GM21515 (cell line): Measurements from ENCODE around the gene LRRC75B.
"Not testable (repeated sequence)": the region's sequence is repeated elsewhere in the genome, so short reads cannot be mapped to it uniquely, and the experiment has no call there.

Experiments used
- ATAC-seq: cut with Tn5 transposase; IDR thresholded peaks from one replicate; pipeline ENCODE4 v1.9.1; 2021; ENCODE audit not compliant: unreplicated experiment

The LRRC75B gene, protein sequence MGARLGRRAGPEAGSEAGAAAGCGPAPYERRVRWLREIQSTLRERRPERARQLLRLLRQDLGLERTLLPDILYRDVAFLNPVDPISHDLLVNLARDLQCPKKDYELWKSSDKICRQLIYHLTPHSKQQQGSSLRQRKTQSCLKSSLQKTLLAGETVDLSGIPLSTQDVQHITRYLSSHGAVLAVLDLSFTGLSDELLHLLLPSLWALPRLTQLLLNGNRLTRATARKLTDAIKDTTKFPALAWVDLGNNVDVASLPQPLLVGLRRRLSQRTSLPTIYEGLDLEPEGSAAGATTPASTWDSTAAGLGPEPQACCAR

DNA sequence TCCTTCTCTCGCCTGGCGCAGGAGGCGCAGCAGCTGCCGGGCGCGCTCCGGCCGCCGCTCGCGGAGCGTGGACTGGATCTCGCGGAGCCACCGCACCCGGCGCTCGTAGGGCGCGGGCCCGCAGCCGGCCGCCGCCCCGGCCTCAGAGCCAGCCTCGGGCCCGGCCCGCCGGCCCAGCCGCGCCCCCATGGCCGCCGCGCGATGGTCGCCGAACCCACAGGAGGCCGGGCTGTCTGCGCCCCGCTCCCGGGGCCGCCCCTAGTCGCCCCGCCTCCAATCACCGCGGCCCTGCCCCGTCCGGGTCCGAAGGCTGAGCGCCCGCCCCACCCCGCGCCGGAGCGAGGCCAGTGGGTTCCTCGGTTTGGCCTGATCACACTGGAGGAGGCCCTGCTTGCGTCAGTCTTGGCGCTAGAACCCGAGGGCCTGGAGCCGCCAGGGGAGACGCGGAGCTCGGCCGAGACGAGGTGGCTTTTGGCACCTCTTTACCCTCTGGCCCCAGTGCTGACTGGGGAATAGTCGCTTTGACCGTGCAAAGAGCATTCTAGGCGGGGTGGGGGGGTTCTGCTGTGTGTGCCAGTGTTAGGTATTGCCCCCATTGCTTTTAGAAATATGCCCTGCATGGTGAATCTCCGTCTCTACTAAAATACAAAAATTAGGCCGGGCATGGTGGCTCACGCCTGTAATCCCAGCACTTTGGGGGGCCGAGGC lies at the start of gene LRRC75B:
Gene LRRC75B (minus strand): TSS at position 223 of the 708 bp plus-strand sequence. CDS start 34 bp downstream, at position 189.
- ATAC-seq: peak; percentile 63

DNA sequence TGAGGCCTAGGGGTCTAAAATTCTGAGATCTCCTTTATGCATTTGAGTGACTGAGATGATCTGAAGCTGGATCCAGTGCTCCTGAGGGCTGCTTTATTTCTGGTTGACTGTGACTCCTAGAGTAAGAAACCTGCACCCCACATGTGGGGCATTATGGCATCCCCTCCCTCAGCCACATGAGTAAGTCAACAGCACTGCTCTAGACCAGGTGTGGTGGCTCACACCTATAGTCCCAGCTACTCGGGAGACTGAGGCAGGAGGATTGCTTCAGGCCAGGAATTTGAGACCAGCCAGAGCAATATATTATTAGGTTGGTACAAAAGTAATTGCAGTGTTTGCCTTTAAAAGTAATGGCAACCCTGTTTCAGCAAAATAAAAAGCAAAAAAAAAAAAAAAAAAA lies 49.4 kb upstream of the LRRC75B start:
- ATAC-seq: not testable (repeated sequence)

DNA sequence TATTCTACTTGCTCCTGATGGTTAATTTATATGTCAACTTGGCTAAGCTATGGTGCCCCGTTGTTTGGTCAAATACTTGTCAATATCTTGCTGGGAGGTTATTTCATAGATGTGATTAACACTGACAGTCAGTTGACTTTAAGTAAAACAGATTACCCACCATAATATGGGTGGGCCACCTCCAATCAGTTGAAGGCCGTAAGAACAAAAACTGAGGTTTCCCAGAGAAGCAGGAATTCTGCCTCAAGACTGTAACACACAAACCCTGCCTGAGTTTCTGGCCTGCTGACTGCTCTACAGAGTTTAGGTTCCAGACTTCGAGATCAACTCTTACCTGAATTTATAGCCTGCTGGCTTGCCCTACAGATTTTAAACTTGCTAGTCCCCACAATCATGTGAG lies 43.6 kb upstream of the LRRC75B start:
- not testable (repeated sequence) for ATAC-seq

DNA sequence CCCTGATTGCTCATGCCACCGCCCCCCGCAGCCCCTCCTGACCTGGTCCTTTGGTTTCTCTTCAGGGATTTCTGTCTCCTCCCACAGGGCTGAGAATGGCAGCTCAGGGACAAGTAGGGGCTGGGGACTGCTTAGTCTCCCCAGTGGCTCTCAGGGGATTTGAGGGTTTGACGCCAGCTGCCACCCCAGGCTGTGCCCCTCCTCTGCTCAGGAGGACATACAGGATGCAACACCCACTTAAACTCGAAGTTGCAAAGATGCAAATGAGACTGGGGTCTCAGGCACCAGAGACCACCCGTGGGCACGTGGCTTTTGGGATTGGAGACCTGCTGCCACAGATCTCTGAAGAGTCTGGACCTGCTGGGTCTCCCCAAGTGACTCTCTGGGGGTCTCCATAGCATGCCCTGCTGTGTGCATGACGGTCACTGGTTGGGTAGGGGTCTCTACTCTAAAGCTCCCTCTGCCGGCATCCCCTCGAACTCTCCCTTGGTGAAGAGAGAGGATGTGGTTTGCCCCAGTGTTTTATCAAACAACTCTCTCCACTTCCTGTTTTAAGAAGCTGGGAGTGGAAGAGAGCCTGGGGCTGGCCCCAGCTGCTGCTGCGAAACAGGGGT lies 42.0 kb upstream of the LRRC75B start:
- not testable (repeated sequence) for ATAC-seq

DNA sequence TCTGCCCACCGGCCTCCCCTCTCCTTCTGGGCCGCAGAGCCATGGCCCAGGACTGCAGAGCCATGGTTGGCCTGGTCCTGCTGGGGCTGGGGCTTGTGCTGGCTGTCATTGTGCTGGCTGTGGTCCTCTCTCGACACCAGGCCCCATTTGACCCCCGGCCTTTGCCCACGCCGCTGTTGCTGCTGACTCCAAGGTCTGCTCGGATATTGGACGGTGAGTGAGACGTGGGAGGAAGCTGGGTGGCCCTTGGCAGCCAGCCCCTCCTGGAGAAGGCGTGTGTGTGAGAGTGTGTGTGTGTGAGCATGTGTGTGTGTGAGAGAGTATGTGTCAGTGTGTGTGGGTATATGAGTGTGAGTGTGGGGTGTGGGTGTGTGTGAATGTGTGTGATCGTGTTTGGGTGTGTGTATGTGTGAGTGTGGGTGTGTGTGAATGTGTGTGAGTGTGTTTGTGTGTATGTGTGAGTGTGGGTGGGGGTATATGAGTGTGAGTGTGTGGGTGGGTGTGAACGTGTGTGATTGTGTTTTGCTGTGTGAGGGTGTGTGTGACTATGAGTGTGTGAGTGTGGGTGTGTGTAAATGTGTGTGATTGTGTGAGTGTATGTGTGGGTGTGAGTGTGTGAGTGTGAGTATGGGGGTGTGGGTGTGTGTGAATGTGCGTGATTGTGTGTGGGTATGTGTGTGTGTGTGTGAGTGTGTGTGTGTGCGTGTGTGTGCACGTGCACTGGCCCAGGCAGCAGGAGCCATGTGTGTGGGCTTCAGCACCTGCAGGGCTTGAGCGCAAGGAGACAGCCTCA lies 40.6 kb upstream of the LRRC75B start:
- not testable (repeated sequence) for ATAC-seq

DNA sequence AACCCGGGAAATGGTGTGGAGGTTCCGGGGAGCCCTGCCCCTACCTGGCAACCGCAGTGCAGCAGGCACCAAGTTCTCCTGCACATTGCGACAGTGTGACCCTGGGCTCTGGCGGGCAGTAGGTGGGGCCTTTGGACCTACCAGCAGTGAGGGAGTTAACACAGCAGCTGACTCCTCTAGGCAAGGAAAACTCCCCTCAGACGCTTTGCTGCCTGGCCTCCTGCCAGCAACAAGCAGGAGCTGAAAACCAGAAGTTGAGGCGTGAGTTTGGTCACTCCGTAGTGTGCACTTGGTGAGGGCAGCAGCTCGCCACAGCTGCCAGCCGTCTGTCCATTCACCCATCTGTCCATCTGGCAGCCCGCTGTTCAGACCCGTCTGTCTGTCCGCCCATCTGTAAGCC lies 39.8 kb upstream of the LRRC75B start:
- not testable (repeated sequence) for ATAC-seq

DNA sequence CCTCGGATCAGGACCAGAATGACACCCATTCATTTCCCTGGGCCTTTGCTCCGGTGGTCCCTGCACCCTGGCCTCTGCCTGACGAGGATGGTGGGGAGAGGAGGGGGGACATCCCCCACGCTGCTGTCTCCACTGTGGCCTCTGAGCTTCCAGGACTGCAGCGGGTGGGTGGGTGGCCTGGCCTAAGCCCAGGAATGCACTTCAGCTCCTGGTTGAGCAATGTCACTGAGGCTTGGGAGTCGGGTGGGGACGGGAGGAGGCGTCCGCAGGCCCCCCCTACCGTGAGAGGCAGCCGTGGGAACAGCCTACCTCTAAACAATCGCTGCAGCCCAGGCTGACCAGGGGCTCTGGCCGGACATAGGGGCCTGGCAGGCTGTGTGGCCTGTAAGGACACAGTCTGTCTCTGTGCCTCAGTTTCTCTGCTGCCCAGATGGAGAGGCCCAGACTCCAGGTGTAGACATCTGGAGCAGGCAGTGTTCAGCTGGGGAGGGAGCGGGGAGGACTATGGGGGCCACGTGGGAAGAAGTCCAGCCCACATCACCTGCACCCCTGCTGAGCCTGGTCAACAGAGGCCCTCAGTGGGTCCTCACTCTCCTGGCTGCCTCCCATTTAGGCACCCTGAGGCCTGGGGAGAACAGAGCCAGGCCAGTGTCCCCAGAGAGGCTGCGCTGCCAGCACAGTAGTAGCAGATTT lies 38.7 kb upstream of the LRRC75B start:
- not testable (repeated sequence) for ATAC-seq

DNA sequence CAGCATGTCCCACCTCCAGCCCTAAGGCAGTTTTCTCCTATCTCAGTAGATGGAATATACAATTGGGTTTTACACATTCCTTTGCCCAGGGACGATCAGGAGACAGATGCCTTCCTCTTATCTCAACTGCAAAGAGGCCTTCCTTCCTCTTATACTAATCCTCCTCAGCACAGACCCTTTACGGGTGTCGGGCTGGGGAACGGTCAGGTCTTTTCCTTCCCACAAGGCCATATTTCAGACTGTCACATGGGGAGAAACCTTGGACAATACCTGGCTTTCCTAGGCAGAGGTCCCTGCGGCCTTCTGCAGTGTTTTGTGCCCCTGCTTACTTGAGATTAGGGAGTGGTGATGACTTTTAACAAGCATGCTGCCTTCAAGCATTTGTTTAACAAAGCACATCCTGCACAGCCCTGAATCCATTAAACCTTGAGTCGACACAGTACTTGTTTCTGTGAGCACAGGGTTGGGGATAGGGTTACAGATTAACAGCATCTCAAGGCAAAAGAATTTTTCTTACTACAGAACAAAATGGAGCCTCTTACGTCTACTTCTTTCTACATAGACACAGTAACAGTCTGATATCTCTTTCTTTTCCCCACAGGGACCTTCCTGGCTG lies 38.0 kb upstream of the LRRC75B start:
- ATAC-seq: not testable (repeated sequence)

DNA sequence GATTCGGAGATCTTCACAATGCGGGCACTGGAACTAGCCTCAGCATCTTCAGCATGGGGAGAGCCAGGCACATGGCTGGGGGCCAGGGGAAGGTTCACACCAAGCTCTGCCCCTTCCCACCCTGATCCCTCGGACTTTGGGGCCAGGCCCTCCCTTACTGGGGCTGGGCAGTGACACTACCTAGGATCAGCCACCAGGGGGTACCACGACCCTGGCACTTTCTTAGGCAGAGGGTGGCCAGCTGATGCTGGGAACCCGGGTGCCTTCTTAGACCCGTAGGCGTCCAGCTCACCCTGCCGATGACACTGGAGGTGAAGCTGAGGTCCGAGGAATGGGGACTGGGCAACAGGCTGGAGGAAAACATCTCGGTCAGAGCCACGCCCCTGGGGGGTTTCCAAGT lies 36.2 kb upstream of the LRRC75B start:
- not testable (repeated sequence) for ATAC-seq

DNA sequence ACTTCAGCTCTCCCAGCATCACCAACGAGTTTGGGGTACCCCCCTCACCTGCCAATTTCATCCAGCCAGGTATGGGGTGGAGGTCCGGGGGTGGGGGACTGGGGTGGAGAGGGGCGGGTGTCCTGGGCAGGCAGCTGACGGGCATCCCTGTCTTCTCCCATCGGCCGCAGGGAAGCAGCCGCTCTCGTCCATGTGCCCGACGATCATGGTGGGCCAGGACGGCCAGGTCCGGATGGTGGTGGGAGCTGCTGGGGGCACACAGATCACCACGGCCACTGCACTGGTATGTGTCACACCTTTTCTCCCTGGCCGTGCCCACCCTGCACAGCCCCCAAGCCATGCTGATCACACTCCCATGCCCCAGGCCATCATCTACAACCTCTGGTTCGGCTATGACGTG lies 35.0 kb upstream of the LRRC75B start:
- not testable (repeated sequence) for ATAC-seq

DNA sequence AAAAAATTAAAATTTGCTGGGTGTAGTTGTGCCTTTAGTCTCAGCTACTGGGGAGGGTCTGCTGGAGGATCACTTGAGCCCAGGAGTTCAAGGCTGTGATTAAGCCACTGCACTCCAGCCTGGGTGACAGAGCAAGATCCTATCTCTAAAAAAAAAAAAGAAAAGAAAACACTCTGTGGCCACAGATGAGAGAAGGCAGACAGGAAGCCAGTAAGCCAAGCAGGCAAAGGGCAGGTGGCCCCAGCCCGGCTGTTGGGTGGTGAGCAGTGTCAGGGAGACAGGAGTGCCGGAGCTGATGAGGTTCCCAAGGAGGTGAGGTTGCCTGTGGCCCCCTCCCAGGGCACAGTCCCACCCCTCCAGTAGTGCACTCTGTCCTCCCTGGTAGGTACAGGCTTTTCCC lies 29.7 kb upstream of the LRRC75B start:
- not testable (repeated sequence) for ATAC-seq

DNA sequence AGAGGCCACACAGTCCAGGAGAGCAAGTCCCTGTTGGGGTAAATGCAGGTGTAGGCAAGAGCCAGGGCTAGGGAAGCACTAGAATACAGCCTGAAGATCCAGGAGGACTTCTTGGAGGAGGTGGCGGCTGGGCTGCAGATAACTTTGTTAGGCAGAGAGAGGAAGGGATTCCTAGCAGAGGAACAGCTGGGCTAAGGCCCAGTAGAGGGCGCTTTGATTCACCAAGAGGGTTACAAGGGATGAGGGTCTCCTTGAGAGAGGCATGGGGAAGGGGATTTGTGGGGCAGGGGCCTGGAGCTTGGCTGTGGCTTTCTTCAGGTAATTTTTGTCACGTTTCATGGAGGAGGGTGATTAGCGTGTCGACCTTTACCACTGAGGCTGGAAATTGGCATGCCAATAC lies 28.4 kb upstream of the LRRC75B start:
- ATAC-seq: not testable (repeated sequence)

DNA sequence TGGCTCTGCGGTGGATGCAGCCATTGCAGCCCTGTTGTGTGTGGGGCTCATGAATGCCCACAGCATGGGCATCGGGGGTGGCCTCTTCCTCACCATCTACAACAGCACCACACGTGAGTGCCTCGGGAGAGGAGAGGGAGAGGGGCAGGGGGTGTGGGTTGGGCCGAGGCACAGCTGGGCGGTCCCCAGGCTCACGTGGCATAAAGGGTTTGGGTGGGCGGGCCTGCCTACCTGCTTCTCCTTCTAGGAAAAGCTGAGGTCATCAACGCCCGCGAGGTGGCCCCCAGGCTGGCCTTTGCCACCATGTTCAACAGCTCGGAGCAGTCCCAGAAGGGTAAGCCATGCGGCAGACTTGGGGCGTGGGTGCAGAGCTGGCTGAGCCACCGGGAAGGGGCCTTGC lies 21.9 kb upstream of the LRRC75B start:
- not testable (repeated sequence) for ATAC-seq

DNA sequence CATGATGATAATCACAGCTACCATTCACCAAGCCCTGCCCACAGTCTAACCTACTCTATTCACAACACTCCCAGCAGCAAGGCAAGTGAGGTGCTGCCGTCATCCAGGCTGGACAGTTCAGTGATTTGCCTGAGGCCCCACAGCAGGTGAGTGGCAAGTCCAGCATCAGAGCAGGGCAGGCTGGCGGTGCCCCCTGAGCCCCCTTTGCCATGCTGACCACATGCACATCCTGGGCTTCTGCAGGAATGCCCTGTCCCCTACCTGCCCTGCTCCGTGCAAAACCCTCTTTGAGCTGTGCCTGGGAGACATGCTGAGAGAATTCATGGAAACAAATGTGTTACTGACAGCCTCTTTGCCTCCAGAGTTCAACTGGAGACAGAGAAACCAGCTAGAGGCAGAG lies 17.0 kb upstream of the LRRC75B start:
- not testable (repeated sequence) for ATAC-seq

DNA sequence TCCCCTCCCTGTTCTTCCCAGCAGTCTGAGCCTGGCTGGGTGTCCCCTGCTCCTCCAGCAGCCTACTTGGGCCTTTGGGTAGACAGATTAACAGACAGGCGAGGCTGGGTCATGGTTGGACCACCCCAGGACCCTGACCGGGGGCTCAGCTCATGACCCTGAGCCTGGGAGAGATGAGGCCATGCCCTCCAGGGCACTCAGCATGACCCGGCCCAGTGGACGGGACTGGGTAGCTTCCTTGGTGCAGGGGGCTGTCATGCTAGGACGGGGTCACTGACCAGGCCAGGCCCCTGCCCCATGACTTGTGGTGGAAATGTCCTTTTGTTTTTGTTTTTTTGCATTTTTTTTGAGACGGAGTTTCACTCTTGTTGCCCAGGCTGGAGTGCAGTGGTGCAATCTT lies 15.5 kb upstream of the LRRC75B start:
- not testable (repeated sequence) for ATAC-seq

DNA sequence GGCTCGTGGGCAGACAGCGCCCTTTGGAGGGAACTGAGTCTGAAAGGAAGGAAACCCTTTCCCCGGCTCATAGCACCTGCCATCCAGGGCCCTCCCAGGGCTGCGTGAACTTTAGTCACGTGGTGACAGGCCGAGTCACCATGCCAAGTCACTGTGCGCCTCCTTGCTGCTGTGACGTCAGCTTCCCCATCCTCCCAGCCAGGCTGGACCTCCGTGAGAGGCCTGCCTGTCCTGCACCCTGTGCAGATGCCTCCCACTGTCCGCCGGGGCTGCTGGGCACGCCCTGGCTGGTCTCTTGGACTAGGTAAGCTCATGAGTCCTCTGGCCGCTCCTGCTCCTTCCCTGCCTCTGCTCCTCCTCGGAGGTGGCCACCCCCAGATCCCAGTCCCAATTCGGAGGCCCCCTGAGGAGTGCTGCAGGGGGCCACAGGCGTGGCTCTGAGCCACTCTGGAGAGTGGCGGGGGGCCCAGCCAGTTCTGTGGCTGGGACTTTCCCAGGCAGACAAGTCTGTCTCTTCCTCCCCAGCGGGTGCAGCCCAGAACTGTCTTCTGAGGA lies 14.6 kb upstream of the LRRC75B start:
- ATAC-seq: peak; percentile 69

DNA sequence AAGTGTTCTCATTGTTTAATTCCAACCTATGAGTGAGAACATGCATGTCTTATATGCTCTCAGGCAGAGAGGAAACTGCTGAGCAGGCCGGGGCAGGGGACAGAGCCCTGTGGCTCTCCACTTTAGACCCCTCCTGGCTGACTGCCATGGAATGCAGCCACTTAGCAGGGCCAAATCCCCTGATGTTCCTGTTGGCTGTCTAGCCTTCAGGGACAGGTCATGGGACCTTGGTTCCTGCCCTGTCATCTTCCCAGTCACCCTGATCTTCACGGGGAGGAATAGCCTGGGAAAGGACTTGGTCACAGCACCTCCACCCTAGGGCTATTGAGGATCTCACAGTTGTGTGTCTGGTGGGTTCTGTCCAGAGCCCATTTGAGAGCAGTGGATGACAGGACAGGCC lies 13.5 kb upstream of the LRRC75B start:
- not testable (repeated sequence) for ATAC-seq

DNA sequence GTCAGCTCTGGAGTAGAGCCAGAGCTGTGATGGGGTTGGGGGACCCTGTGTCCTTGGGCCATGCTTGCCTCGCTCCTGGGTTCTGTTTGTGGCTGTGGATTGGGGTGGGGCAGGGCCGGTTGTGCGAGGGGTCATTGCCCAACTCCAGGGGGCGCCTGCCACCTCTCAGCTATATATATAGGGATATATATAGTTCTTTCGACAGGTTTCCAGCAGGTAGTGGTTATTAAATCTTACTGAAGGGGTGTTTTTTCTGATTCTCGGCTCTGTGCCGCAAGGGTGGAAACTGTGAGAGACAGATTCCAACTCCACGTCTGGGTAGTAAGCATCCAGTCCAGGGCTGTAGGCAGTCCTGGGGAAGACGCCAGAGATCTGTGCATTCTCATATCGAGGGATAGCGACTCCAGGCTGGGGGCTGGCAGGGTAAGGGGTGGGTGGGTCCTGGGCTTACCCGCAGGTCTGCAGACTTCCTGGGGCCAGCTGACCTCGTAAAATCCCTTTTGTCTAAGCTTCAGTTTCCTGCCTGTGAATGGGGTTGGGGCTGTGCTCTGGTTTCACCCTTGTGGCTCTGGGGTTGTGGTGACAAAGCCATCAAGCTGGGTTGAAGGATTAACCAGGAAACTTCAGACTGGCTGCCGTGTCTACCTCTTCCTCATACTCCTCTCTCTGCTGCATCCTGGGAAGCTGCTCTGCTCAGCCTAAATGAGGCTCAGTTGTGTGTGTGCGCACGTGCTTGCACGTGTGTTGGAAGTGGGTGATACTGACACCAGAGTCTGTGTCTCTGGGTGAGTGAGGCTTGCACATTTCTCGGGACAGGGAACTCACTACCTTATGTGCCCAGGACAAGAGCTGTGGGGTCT lies 11.1 kb upstream of the LRRC75B start:
- ATAC-seq: not testable (repeated sequence)
